Omental fat pad (tissue), 4 donors: ENCODE data around the gene SLFNL1. TPM values are rescaled to one million over a fixed set of nuclear protein-coding genes. Genes with fewer than 3 reads are reported as not detected.

Experiments used
- ATAC-seq: fragments of 150-250 bp; one replicate; pipeline ENCODE4 v1.9.1; 2016; ENCODE audit warnings: mild to moderate bottlenecking, moderate library complexity; ENCODE audit not compliant: low FRiP score
- DNase-seq: peaks from one replicate; pipeline ENCODE4 v3.0.0-alpha.2; 2019; ENCODE audit warnings: low spot score
- CTCF ChIP-seq, 3 donors: fragments of 450-650 bp; IDR thresholded peaks; one replicate each; pipeline ENCODE4 v1.5.1; 2016 to 2017; ENCODE audit warnings: antibody characterized with exemption in 3 of 3, mild to moderate bottlenecking in 3 of 3, moderate library complexity in 2 of 3
- total RNA-seq, 4 donors: library from RNA; depleted of rRNA; stranded (reverse); fragments of >200 nt; gene quantifications; one replicate each; pipeline ENCODE4 v1.1.0, GENCODE V29; 2016

The SLFNL1 gene
- total RNA-seq, 4 donors from 2014 or later = 0.19 to 1.6 (median 0.55) TPM

DNA sequence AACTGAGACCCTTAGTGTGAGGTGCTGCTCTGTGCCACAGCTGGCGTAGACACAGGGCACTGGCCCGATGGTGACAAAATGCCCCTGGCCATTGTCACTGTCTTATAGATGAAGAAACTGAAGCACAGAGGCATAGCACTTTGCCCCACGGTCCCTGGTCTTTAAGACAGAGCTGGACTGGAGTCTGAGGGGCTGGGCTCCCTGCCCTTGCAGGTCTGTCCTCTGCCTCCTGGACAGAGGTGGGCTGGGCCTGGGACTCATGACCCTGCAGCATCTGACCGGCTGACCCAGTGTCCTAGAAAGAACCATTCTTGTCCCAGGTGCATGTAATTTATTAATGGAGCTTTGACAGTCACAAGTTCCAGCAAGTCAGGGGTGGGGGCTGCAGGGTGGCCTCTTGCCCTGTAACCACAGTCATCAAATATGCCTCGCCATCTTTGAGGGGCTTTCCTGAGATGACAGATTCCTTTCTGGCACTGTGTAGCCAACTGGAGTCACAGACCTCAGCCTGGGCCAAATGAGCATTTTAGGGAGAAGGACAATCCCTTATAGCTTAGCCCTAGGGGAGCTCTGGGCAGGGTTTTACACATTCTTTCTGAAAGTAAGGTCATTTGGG lies 6.1 kb downstream of the SLFNL1 start:
- ATAC-seq (no peak), DNase-seq (no peak)
- no peak for TF ChIP-seq CTCF (IDR thresholded peaks at IDR 0.05)

DNA sequence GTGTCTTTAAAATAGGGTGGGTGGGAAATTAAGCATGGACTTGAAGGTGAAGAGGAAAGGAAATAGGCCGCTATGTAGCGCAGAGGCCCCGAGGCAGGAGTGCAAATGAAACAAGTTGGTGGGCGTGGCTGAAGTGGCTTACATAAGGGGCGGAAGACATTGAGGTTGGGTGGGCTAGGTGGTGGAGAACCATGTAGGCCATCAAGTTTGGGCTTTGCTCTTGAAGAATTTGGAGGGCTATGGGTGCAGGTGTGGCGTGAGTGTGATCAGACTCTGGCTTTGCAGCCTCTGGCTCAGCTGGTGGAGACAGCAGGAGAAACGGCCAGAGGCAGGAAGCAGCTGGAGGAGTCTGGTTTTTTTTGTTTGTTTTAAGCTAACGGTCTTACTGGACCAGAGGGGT lies 6.7 kb downstream of the SLFNL1 start:
- no peak for DNase-seq
- no peak for ATAC-seq

DNA sequence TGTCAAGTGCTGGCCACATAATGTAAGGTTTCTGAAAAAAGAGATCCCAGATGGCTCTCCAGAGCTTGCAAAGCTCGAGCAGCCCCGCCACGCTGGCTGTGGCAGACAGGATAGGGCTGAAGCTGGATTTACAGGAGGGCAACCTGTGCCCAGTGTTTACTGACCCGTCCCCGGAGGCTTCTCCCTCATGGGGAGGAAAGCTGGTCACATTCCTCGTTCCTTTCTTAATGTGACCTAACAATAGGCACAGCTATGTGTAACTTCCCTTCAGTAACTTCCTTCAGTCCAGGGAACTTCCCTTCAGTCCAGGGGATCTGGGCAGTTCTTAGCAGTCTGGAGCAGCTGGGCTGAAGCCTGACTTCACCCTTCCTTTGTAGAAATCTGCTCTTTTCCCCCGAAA lies 7.7 kb downstream of the SLFNL1 start:
- DNase-seq (no peak), ATAC-seq (no peak)
- no peak for TF ChIP-seq CTCF (IDR thresholded peaks at IDR 0.05)

More for the DNA sequence above, 6.7 kb downstream of the SLFNL1 start:
- TF ChIP-seq CTCF (IDR thresholded peaks at IDR 0.05) = no peak

DNA sequence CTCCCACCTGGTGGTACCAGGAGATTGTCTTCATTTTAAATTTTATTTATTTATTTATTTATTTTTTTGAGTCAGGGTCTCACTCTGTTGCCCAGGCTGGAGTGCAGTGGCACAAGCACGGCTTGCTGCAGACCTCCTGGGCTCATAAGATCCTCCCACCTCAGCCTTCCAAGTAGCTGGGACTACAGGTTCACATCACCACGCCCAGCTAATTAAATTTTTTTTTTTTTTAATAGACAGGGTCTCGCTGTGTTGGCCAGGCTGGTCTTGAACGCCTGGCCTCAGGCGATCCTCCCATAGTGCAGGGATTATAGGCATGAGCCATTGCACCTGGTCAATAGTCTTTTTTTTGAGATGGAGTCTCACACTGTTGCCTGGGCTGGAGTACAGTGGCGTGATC lies 8.5 kb downstream of the SLFNL1 start:
- DNase-seq (no peak), ATAC-seq (no peak)
- TF ChIP-seq CTCF (IDR thresholded peaks at IDR 0.05) = no peak

DNA sequence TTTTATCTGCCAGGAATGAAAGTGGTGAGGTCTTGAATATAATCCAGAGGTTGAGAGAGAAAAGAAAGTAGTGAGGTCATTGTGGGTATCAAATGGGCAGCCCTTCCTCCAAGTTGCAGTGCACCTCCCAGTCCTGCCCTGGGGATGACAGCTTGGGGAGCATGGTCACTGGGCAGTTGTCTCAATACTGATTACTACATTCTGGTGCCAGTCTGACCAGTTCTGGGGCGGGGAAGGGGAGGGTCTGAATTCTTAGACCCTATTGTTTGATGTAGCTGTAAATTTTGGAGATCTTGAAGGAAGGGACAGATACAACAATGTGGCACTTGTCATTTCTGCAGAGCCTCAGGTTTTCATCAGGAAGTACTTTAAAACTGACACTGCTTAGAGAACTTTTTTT lies 11.2 kb downstream of the SLFNL1 start:
- no peak for DNase-seq
- no peak for ATAC-seq
- TF ChIP-seq CTCF (IDR thresholded peaks at IDR 0.05) = no peak

GRCh38 chr1:41009466-41009865 lies 12.1 kb downstream of the SLFNL1 start:
- ATAC-seq (no peak), DNase-seq (no peak)
- TF ChIP-seq CTCF (IDR thresholded peaks at IDR 0.05) = no peak
